ENCODE results near the gene COL16A1. TPM values are rescaled to one million over a fixed set of nuclear protein-coding genes. Genes with fewer than 3 reads are reported as not detected.

Gene COL16A1
- total and polyA plus RNA-seq, 2 of the 4 experiments (the other 2 are of a cell fraction), result 34.2 to 62.8 TPM

DNA sequence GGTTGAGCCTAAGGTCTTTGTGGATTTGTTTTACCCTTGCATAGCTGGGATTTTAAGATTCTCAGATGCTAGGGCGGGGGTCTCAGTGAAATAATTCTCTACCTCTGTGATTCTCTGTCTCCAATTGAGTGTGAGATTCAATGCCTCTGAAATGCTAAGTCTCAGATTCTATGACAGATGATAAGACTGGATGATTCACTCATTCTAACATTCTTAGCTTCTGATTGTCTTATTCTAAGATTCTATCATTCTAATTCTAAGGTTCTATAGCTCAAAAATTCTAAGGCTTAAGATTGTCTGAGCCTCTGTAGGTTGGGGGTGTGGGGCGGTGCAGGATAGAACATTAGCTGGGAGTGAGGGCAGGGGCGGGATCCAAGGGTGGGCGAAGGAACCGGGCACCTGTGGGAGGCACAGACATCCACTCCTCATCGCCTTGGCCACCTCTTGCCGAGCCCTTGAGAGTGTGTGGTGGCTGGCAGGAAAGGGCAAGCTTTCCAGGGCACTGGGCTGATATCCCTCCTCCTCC, 30.8 kb upstream of the COL16A1 start (continued):
- TF ChIP-seq, protein P1, sequence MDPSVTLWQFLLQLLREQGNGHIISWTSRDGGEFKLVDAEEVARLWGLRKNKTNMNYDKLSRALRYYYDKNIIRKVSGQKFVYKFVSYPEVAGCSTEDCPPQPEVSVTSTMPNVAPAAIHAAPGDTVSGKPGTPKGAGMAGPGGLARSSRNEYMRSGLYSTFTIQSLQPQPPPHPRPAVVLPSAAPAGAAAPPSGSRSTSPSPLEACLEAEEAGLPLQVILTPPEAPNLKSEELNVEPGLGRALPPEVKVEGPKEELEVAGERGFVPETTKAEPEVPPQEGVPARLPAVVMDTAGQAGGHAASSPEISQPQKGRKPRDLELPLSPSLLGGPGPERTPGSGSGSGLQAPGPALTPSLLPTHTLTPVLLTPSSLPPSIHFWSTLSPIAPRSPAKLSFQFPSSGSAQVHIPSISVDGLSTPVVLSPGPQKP (IDR thresholded peaks at IDR 0.05; ENCODE audit: borderline replicate concordance, low read depth, low read length), result no peak
- no peak for TF ChIP-seq FOS (IDR thresholded peaks at IDR 0.05; ENCODE audit: low read depth, low read length)
- TF ChIP-seq MXI1 (IDR thresholded peaks at IDR 0.05; ENCODE audit: borderline replicate concordance, low read depth, low read length), result no peak
- no peak for TF ChIP-seq CEBPB (IDR thresholded peaks at IDR 0.05; ENCODE audit: low read depth, low read length)
- TF ChIP-seq NFE2L2 (IDR thresholded peaks at IDR 0.05; ENCODE audit: low read depth, low read length), result no peak

Measured in IMR-90 (cell line).